Thyroid gland (tissue), 4 donors: ENCODE results near the gene GPR183. TPM values are rescaled to one million over a fixed set of nuclear protein-coding genes. Genes with fewer than 3 reads are reported as not detected.
A peak's percentile ranks its signal among the peaks of the same experiment; 100 is the strongest.

Source experiments
- DNase-seq, 2 donors: peaks; one replicate each; pipeline ENCODE4 v3.0.0-alpha.2; 2019
- H3K27ac ChIP-seq, 3 donors: fragments of 200-600 bp; sonication (generic); 1 replicate in 2 of 3; 2 replicates in 1 of 3; pipeline ENCODE4 v1.5.1; 2016 to 2019; ENCODE audit warnings: mild to moderate bottlenecking in 1 of 3, moderate library complexity in 1 of 3
- H3K27me3 ChIP-seq: fragments of 200-600 bp; sonication (generic); one replicate; pipeline ENCODE4 v1.5.1; 2019
- H3K36me3 ChIP-seq, 2 donors: fragments of 200-600 bp; sonication (generic); one replicate each; pipeline ENCODE4 v1.5.1; 2016 to 2019
- H3K4me1 ChIP-seq, 2 donors: fragments of 200-600 bp; sonication (generic); one replicate each; pipeline ENCODE4 v1.5.1; 2017 to 2019
- H3K4me3 ChIP-seq, 3 donors: fragments of 200-600 bp; sonication (generic); replicated peaks in 1 of 3; 1 replicate in 2 of 3; 2 replicates in 1 of 3; pipeline ENCODE4 v1.5.1; 2016; ENCODE audit warnings: mild to moderate bottlenecking in 1 of 3
- H3K9me3 ChIP-seq: fragments of 200-600 bp; sonication (generic); one replicate; pipeline ENCODE4 v1.5.1; 2017
- POLR2A ChIP-seq, 2 donors: fragments of 450-650 bp; IDR thresholded peaks; one replicate each; pipeline ENCODE4 v1.6.1; 2017; ENCODE audit warnings: antibody characterized with exemption in 2 of 2, mild to moderate bottlenecking in 2 of 2, moderate library complexity in 1 of 2
- WGBS, 2 donors: methylation state at CpG; one replicate each; pipeline ENCODE4 v1.1.5; 2017; 5-methylcytosine and 5-hydroxymethylcytosine counted together
- intact Hi-C: fragments of 100-400 bp; cut with DNase I; formaldehyde crosslinking; loops from one replicate; pipeline ENCODE4 v1.15.1; 2023
- total RNA-seq, 4 donors: library from RNA; depleted of rRNA; stranded (reverse); fragments of >200 nt; gene quantifications; one replicate each; pipeline ENCODE4 v1.2.3, GENCODE V29; 2016
- TF ChIP-seq, protein P1 (sequence below), 6 experiments: fragments of 200-600 bp in 3 of 6; fragments of 450-650 bp in 3 of 6; sonication (generic) in 3 of 6; IDR thresholded peaks; one replicate each; pipeline ENCODE4 v1.5.1; 2016 to 2019; ENCODE audit warnings: antibody characterized with exemption in 6 of 6, mild to moderate bottlenecking in 2 of 6, inconsistent platforms in 1 of 6, moderate library complexity in 1 of 6

Gene GPR183
- total RNA-seq, 4 donors from 2014 or later, result 2.5 to 9.7 (median 5.1) TPM

DNA sequence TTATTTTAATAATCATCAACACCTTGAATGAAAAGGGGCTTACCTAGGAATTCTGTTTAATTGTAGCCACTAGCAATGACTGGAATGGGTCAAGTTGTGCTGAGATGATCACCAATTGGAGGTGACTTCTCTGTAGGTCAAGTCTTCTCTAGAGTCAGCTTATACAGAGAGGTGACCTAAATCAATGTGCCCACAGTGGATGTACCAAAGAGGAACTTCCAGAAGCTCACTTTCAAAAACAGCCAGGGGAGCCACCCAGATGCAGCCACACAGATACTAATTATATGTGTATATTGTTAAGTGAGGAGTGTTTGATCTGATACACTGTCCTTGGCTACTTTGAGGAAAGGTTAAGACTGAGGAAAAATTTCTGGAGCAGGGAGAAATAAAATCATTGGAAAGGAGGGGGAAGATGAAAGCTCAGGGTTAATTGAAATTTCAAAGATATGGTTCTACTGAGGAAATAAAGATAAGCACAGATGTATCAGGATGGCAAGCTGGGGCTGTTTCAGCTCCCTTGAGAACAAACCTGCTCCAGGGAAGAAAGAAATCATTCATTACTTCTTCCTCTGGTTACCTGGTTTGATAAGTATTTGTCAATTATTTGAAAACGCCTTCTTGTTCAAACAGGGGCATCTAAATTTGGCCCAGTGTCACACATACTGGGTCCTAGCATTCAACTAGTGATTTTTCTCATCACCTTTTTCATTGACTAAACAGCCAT is 5.1 kb downstream of the GPR183 start:
- no peak for TF ChIP-seq POLR2A (IDR thresholded peaks at IDR 0.05)
- TF ChIP-seq, protein P1, sequence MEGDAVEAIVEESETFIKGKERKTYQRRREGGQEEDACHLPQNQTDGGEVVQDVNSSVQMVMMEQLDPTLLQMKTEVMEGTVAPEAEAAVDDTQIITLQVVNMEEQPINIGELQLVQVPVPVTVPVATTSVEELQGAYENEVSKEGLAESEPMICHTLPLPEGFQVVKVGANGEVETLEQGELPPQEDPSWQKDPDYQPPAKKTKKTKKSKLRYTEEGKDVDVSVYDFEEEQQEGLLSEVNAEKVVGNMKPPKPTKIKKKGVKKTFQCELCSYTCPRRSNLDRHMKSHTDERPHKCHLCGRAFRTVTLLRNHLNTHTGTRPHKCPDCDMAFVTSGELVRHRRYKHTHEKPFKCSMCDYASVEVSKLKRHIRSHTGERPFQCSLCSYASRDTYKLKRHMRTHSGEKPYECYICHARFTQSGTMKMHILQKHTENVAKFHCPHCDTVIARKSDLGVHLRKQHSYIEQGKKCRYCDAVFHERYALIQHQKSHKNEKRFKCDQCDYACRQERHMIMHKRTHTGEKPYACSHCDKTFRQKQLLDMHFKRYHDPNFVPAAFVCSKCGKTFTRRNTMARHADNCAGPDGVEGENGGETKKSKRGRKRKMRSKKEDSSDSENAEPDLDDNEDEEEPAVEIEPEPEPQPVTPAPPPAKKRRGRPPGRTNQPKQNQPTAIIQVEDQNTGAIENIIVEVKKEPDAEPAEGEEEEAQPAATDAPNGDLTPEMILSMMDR (IDR thresholded peaks at IDR 0.05), result no peak
- Histone ChIP-seq H3K4me3 (no peak overlapping the region), H3K36me3 (no peaks in the 10 kb centered on the region), H3K27ac (no peak overlapping the region), H3K27me3 (no peaks in the 10 kb centered on the region), H3K9me3 (no peaks in the 10 kb centered on the region), H3K4me1 (peaks cover 8 to 14% of the 10 kb centered on the region in 2 donors)
- intact Hi-C loops, result no loop called here
- DNase-seq, result no peak
- 85 to 96% methylated on average over 1 of the region's 1 CpG for WGBS, 2 donors

DNA sequence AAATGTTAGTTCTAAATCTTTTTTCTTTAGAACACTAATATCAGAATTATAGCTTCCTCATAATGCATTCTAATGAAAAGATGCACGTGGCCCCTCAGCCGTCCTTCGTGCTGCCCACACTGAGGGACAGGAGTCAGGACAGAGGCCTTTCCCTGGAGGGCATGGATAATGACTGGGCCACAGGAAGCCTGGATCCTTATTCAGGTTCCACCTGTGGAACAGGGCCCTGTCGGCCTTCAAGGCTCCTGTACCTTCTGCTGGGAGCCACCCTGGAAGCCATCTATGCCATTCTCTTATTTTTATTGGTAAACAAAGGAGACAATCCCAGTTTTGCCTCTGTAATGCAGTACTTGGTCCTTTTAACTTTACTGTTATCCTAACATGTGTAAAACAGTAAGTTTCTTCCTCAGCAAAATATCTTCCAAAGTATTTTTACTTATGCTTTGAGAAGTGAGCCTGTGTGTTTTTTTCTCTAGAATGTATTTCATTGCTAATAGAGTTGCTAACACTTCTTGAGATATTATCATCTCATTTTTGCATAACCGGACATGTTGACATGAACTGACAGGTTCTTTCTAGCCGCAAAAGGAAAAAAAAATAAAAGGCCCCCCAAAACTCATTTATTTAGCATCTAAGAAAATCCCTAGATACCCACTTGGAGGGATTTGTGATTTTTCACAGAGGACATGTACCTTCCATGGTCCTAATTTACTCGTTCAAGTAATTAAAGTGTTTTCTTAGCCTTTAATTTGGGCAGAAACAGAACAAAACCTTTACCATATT is 6.0 kb downstream of the GPR183 start:
- WGBS, 2 donors, result 93 to 97% methylated on average over 7 of the region's 7 CpGs
- no peak overlapping the region for H3K27ac ChIP-seq

DNA sequence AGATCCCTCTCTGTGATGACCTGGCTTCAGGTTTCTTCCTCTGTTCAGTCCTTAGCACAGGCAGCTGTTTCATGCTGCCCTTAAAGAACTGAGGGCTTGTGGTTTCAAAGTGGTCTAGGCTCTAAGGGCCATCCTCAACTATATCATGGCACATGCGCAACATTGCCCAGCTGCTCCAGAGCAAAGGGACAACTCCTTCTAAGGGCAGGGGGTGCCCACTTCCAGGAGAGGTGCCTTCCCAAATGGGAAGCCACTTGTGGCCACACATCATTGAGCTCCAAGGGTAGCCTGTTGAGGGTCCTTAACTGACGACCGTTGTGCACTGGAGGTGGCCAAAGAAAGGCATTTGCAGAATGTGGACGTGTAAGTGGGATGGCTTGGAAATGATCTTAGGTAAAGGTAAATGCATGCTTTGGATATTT is 7.3 kb downstream of the GPR183 start:
- intact Hi-C loops, result no loop called here
- Histone ChIP-seq H3K36me3 (no peaks in the 10 kb centered on the region), H3K4me1 (peaks cover 4 to 10% of the 10 kb centered on the region in 2 donors), H3K27ac (no peak overlapping the region), H3K4me3 (no peak overlapping the region), H3K9me3 (no peaks in the 10 kb centered on the region), H3K27me3 (no peaks in the 10 kb centered on the region)
- DNase-seq, result peak in 1 of 2 donors; percentile 31
- WGBS, 2 donors, result 48 to 53% methylated on average over 4 of the region's 4 CpGs
- no peak for TF ChIP-seq POLR2A (IDR thresholded peaks at IDR 0.05)
- TF ChIP-seq, protein P1 (IDR thresholded peaks at IDR 0.05), result no peak

More for the DNA sequence above, 6.0 kb downstream of the GPR183 start:
- H3K4me3 ChIP-seq, result no peak overlapping the region
- H3K27me3 ChIP-seq, result no peaks in the 10 kb centered on the region
- H3K9me3 ChIP-seq, result no peaks in the 10 kb centered on the region
- peaks cover 4 to 10% of the 10 kb centered on the region in 2 donors for H3K4me1 ChIP-seq
- no peak for TF ChIP-seq POLR2A (IDR thresholded peaks at IDR 0.05)
- TF ChIP-seq, protein P1 (IDR thresholded peaks at IDR 0.05), result no peak
- no peaks in the 10 kb centered on the region for H3K36me3 ChIP-seq
- intact Hi-C loops, result no loop called here
- DNase-seq, result no peak

DNA sequence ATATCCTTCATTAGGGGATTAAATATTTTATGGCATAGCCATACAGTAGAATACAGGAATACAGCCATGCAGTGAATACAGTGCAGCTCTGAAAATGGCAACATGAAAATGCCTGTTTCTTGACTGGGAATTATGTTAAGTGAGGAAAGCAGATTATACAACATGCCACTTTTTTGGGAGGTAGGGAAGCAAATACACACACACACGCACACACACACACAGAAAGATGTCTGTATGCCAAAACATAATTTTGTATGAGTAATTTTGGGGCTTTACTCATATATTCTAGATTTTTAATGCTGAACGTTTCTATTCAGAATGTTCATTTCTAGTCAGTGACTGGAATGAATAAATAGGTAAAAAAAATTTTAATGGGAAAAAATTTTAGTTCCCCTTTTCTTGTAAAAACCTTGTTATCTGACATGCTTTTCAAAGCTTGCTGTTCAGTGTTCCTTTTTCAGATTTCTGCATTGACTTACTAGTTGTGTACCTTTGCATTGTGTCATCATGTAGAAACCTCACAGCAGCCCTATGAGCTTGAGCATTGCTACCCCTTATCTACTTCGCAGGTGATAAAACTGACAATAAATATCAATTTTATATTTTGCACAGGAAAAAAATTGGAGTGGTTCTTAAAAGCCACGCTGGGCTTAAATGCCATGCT is 7.8 kb downstream of the GPR183 start:
- Histone ChIP-seq H3K4me3 (no peak overlapping the region), H3K27me3 (no peaks in the 10 kb centered on the region), H3K36me3 (no peaks in the 10 kb centered on the region), H3K4me1 (peaks cover 4 to 10% of the 10 kb centered on the region in 2 donors), H3K27ac (no peak overlapping the region), H3K9me3 (no peaks in the 10 kb centered on the region)
- intact Hi-C loops, result no loop called here
- no peak for DNase-seq
- no peak for TF ChIP-seq POLR2A (IDR thresholded peaks at IDR 0.05)
- TF ChIP-seq, protein P1 (IDR thresholded peaks at IDR 0.05), result no peak
- 93 to 94% methylated on average over 4 of the region's 4 CpGs for WGBS, 2 donors
